ENCODE data around the gene USP40.

DNA sequence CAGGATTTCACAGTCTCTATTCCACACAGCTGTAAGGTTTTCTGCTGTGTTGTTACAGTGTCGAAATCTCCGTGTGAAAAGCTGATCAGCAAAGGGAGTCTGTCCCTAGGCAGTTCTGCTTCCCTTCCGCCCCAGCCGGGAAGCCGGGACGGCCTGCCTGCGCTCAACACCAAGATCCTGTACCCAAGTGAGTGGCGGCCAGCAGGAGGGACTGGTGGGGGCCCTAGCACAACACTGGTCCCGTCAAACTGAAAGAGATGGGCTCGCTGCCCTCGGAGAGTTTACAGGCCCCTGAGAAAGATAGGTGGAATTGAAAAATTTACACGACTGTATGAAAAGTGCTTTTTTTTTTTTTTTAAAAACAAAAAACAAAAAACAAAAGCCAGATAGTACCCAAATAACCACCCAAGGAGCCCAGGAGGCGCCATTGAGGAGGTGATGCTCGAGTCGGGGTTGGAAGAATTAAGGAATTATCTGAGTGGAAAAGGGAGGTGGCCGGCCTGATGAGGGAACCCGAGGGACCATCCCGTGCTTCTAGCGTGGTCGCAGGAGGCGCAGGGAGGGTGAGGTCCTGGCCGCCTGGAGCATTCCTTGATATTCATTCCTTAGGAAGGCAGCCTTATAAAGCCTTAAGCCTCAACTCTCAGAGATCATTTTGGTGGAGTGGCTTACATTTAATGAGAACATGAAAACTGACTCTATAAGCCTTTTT is 115.6 kb downstream of the USP40 start:
- no peak for TF ChIP-seq CTCF (conservative IDR thresholded peaks at IDR 0.05; ENCODE audit: low read length)
- no peak for TF ChIP-seq EZH2phosphoT487 (IDR thresholded peaks at IDR 0.05; ENCODE audit: borderline replicate concordance)

All from Loucy (cell line).